Nephron progenitor cell (in vitro differentiated cells): ENCODE data around the gene PLAAT2.

ENCODE experiments used
- DNase-seq: peaks from one replicate; pipeline ENCODE4 v3.0.0; 2021
- H3K27ac Mint-ChIP-seq: 2 replicates; pipeline ENCODE4 v1.8.0; 2021; ENCODE audit warnings: mild to moderate bottlenecking, moderate library complexity, mixed read lengths
- H3K27me3 Mint-ChIP-seq: 2 replicates; pipeline ENCODE4 v1.8.0; 2021; ENCODE audit warnings: mild to moderate bottlenecking, low read depth, mixed read lengths; ENCODE audit not compliant: poor library complexity
- H3K36me3 Mint-ChIP-seq: 2 replicates; pipeline ENCODE4 v1.8.0; 2021; ENCODE audit warnings: low read depth, mixed read lengths
- H3K4me1 Mint-ChIP-seq: 2 replicates; pipeline ENCODE4 v1.8.0; 2021; ENCODE audit warnings: mixed read lengths
- H3K4me3 Mint-ChIP-seq: 2 replicates; pipeline ENCODE4 v1.8.0; 2021; ENCODE audit warnings: mild to moderate bottlenecking, moderate library complexity, mixed read lengths
- H3K9me3 Mint-ChIP-seq: 2 replicates; pipeline ENCODE4 v1.8.0; 2021; ENCODE audit warnings: mild to moderate bottlenecking, moderate library complexity, mixed read lengths
- TF ChIP-seq, protein P1 (sequence below): fragments of 200-600 bp; sonication (generic); IDR thresholded peaks from 2 replicates; pipeline ENCODE4 v1.5.0; 2021; ENCODE audit warnings: antibody characterized with exemption

The PLAAT2 gene

DNA sequence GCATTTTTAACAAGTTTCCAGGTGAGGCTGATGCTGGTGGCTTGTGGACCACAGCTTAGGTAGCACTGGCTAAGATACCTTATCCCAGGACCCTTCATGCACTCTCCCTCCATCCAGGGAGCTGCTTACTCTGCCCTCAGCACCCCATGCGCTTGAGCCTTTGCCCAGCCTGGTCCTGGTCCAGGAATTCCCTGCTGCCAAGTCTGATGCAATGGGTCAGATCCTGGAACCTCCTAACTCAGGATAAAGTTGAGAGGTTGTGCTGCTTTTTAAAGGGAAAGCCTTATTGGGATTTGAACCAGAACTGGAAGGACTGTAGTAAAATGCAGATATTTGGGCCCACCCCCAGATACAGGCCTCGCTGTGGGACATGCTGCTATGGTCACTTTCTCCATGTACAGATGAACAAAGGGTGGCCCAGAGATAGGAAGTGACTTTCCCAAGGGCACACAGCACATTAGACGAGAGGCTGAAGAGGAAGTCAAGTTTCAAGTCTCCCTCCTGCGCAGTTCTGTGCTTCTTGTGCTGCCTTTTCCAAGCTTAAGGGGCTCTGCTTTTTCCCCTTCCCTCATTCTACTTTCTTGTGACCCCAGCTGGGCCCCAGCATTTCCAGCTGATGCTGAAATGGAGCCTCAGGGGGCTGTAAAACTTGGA, 58.1 kb downstream of the PLAAT2 start:
- no peak for DNase-seq
- peaks cover 19% of the 10 kb centered on the region for H3K4me1 Mint-ChIP-seq
- no peaks in the 10 kb centered on the region for H3K36me3 Mint-ChIP-seq
- no peak overlapping the region for H3K27ac Mint-ChIP-seq
- TF ChIP-seq, protein P1, sequence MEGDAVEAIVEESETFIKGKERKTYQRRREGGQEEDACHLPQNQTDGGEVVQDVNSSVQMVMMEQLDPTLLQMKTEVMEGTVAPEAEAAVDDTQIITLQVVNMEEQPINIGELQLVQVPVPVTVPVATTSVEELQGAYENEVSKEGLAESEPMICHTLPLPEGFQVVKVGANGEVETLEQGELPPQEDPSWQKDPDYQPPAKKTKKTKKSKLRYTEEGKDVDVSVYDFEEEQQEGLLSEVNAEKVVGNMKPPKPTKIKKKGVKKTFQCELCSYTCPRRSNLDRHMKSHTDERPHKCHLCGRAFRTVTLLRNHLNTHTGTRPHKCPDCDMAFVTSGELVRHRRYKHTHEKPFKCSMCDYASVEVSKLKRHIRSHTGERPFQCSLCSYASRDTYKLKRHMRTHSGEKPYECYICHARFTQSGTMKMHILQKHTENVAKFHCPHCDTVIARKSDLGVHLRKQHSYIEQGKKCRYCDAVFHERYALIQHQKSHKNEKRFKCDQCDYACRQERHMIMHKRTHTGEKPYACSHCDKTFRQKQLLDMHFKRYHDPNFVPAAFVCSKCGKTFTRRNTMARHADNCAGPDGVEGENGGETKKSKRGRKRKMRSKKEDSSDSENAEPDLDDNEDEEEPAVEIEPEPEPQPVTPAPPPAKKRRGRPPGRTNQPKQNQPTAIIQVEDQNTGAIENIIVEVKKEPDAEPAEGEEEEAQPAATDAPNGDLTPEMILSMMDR: no peak
- H3K9me3 Mint-ChIP-seq: peaks cover 7% of the 10 kb centered on the region
- H3K4me3 Mint-ChIP-seq: no peak overlapping the region
- no peaks in the 10 kb centered on the region for H3K27me3 Mint-ChIP-seq

DNA sequence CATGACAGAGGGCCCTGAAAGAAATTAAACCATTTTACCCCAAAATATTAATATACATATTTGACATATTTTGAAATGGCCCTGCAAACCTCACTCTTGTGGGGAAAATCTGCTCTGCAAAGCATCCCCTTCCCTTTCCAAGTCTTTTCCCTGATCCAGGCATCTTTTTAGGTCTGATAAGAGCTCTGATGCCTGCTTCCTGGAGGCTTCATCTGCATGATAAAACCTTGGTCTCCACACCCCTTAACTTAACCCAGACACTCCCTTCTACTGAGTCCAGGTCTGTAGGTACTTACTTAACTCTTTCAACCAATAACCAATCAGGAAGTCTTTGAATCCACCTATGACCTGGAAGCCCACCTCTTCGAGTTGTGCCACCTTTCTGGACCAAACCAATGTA, 59.1 kb downstream of the PLAAT2 start:
- TF ChIP-seq, protein P1: no peak
- Mint-ChIP-seq H3K27ac (no peak overlapping the region), H3K9me3 (peaks cover 14% of the 10 kb centered on the region), H3K27me3 (no peaks in the 10 kb centered on the region), H3K4me3 (no peak overlapping the region), H3K4me1 (peaks cover 19% of the 10 kb centered on the region), H3K36me3 (no peaks in the 10 kb centered on the region)
- no peak for DNase-seq

- Mint-ChIP-seq H3K36me3 (no peaks in the 10 kb centered on the region), H3K4me1 (peaks cover 19% of the 10 kb centered on the region), H3K9me3 (peaks cover 18% of the 10 kb centered on the region), H3K4me3 (no peak overlapping the region), H3K27me3 (no peaks in the 10 kb centered on the region), H3K27ac (no peak overlapping the region)
- DNase-seq: no peak
- TF ChIP-seq, protein P1: no peak
Measured at GRCh38 chr11:63503492-63503891, 59.7 kb downstream of the PLAAT2 start.
